Osteocyte (in vitro differentiated cells): ENCODE results near the gene CDH4. TPM values are rescaled to one million over a fixed set of nuclear protein-coding genes. Genes with fewer than 3 reads are reported as not detected.

Experiments used
- DNase-seq: peaks from one replicate; pipeline ENCODE4 v3.0.0; 2021; ENCODE audit warnings: mixed read lengths; ENCODE audit not compliant: unreplicated experiment; ENCODE audit errors: extremely low spot score
- H3K27ac Mint-ChIP-seq: one replicate; pipeline ENCODE4 v1.8.0; 2021; ENCODE audit warnings: mild to moderate bottlenecking, mixed read lengths; ENCODE audit not compliant: unreplicated experiment
- H3K27me3 Mint-ChIP-seq: one replicate; pipeline ENCODE4 v1.8.0; 2021; ENCODE audit warnings: mixed read lengths; ENCODE audit not compliant: unreplicated experiment
- H3K36me3 Mint-ChIP-seq: one replicate; pipeline ENCODE4 v1.8.0; 2021; ENCODE audit warnings: mixed read lengths; ENCODE audit not compliant: unreplicated experiment
- H3K4me1 Mint-ChIP-seq: one replicate; pipeline ENCODE4 v1.8.0; 2021; ENCODE audit warnings: mixed read lengths; ENCODE audit not compliant: unreplicated experiment
- H3K4me3 Mint-ChIP-seq: one replicate; pipeline ENCODE4 v1.8.0; 2021; ENCODE audit warnings: mild to moderate bottlenecking, moderate library complexity, mixed read lengths; ENCODE audit not compliant: unreplicated experiment
- H3K9me3 Mint-ChIP-seq: one replicate; pipeline ENCODE4 v1.8.0; 2021; ENCODE audit warnings: mixed read lengths; ENCODE audit not compliant: unreplicated experiment
- total RNA-seq: library from RNA; stranded (reverse); gene quantifications from 2 replicates; pipeline ENCODE4 v1.2.1, GENCODE V29; 2021
- TF ChIP-seq, protein P1 (sequence below): fragments of 200-600 bp; sonication (generic); IDR thresholded peaks from 2 replicates; pipeline ENCODE4 v1.5.0; 2021; ENCODE audit warnings: antibody characterized with exemption, mild to moderate bottlenecking, moderate library complexity

The CDH4 gene
- total RNA-seq, 1 donor from 2014 or later = 1.3 TPM

- Mint-ChIP-seq H3K4me1 (peaks cover 8% of the 10 kb centered on the region), H3K4me3 (no peak overlapping the region), H3K27ac (no peak overlapping the region), H3K9me3 (no peaks in the 10 kb centered on the region), H3K27me3 (peaks cover 9% of the 10 kb centered on the region), H3K36me3 (no peaks in the 10 kb centered on the region)
- TF ChIP-seq, protein P1, sequence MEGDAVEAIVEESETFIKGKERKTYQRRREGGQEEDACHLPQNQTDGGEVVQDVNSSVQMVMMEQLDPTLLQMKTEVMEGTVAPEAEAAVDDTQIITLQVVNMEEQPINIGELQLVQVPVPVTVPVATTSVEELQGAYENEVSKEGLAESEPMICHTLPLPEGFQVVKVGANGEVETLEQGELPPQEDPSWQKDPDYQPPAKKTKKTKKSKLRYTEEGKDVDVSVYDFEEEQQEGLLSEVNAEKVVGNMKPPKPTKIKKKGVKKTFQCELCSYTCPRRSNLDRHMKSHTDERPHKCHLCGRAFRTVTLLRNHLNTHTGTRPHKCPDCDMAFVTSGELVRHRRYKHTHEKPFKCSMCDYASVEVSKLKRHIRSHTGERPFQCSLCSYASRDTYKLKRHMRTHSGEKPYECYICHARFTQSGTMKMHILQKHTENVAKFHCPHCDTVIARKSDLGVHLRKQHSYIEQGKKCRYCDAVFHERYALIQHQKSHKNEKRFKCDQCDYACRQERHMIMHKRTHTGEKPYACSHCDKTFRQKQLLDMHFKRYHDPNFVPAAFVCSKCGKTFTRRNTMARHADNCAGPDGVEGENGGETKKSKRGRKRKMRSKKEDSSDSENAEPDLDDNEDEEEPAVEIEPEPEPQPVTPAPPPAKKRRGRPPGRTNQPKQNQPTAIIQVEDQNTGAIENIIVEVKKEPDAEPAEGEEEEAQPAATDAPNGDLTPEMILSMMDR = no peak
- no peak for DNase-seq
Observed at GRCh38 chr20:61755971-61756845, 504.1 kb downstream of the CDH4 start.

DNA sequence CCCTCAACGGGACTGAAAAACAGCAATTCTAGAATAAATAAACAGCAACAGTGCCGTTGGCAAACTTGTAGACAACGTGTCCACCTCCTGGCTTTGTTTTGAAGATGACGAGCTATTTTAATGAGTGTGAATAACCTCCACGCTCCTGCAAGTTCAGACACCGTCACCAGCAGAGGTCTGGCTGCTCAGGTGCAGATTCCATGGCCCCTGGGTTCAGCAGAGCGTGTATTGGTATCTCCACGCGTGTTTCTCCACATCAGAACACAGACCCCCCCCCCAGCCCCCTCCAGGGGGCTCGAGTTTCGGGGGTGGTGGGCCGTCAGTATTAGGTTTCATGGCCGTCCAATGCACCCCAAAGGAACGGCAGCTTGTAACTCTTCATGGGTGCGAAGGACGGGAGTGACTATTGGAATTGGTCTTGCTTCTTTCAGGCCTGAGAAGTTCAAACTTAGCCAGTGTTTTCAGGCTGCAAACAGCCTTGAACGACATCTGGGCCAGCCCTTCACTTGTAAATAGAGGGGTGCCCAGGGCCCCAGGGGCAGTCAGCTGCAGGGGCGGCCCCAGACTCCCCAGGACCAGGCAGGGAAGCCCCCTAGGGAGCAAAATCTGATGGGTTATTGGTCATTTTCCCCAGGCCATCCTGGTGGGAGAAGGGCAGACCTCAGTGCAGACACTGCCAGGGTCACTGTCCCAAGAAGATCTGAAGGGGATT is 505.1 kb downstream of the CDH4 start:
- peaks cover 12% of the 10 kb centered on the region for H3K27me3 Mint-ChIP-seq
- no peak overlapping the region for H3K4me3 Mint-ChIP-seq
- H3K27ac Mint-ChIP-seq = no peak overlapping the region
- TF ChIP-seq, protein P1 = no peak
- no peaks in the 10 kb centered on the region for H3K9me3 Mint-ChIP-seq
- peaks cover 8% of the 10 kb centered on the region for H3K4me1 Mint-ChIP-seq
- DNase-seq = no peak
- no peaks in the 10 kb centered on the region for H3K36me3 Mint-ChIP-seq

GRCh38 chr20:61757678-61758563 is 505.9 kb downstream of the CDH4 start:
- Mint-ChIP-seq H3K4me1 (peaks cover 8% of the 10 kb centered on the region), H3K4me3 (no peak overlapping the region), H3K36me3 (no peaks in the 10 kb centered on the region), H3K9me3 (no peaks in the 10 kb centered on the region), H3K27ac (no peak overlapping the region), H3K27me3 (peaks cover 12% of the 10 kb centered on the region)
- no peak for DNase-seq
- TF ChIP-seq, protein P1 = no peak

- Mint-ChIP-seq H3K4me1 (peaks cover 2% of the 10 kb centered on the region), H3K9me3 (no peaks in the 10 kb centered on the region), H3K27me3 (peaks cover 12% of the 10 kb centered on the region), H3K27ac (no peak overlapping the region), H3K4me3 (no peak overlapping the region), H3K36me3 (no peaks in the 10 kb centered on the region)
- no peak for DNase-seq
- TF ChIP-seq, protein P1 = no peak
Observed at GRCh38 chr20:61758564-61759200, 506.6 kb downstream of the CDH4 start.
